HK-2 (cell line): ENCODE results near the gene ENC1.

Experiments used
- DNase-seq: peaks from one replicate; pipeline ENCODE4 v3.0.0-alpha.2; 2018; ENCODE audit not compliant: unreplicated experiment

Gene ENC1

GRCh38 chr5:74631081-74631953 is 9.2 kb downstream of the ENC1 start:
- no peak for DNase-seq

DNA sequence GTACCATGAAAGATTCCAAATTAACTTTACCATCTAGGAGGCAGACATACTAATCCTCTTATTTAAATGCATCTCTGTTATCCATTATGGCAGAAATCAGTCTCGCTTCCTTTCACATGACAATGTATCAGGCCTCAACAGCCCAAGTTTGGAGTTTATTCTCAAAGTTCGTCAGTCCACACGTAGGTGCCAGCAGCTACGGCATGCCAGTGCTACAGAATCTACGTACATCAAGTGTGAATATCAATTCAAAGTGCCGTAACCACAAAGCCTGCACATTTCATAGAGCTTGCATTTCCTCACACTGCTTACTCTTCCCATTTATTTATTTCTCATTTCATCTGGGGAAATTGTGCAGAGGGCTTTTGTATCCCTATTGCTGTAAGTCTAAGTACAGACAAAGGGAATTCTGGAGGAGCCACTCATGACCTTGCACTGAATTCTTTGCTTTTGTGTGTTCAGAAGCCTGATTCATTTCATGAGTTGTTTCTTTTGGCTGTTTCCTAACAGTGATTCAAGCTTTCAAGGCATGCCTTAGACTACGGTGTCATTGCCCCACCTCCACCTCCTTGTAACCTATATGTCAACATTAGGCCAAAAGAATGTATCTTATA is 10.0 kb downstream of the ENC1 start:
- no peak for DNase-seq

DNA sequence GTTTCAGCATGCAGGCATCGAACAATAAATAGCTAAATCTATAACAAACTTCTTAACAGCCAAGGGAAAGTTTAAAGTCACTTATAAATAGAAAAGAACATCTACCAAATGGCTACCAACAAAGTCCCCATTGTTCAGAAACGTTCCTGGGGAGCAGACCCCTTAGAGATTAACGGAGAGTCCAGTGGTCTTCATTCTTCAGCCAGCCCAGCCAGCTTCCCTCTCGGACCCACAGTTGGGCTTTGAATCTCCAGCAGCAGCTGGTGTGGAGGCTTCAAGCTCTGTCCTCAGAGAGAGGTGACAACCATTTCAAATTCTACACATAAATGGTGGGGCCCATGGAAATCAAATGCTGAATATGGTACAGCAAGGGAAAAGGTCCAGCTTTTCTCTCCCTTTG is 11.2 kb downstream of the ENC1 start:
- no peak for DNase-seq

GRCh38 chr5:74628359-74628758 is 12.2 kb downstream of the ENC1 start:
- DNase-seq: no peak

DNA sequence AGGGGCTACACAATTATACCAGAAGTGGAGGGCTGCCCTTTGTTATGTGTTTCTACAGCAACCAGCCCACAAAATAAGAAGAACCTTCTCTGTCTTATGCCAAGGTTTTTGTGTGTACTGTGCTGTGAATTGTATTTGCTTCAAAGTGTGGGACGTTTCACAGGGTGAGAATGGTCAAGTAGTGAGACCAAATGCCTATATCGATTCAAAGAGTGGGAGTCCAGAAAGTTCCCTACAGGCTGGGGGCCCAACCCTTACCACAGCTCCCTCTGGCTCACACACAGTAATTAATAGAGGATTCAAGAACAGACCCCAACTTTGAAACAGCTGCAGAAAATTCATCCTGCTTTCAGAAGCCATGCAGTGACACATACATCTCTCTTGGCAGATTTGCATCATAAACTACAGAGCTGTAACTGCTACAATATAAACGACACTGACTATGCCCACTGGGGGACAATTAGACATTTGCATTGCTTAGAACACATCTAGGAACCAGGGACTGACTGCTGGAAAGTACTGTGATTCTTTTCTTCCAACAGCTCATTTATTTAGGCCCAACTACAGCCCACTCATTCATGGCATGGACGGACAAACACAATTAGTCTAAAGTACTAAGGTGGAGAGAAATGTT is 12.8 kb downstream of the ENC1 start:
- DNase-seq: no peak

DNA sequence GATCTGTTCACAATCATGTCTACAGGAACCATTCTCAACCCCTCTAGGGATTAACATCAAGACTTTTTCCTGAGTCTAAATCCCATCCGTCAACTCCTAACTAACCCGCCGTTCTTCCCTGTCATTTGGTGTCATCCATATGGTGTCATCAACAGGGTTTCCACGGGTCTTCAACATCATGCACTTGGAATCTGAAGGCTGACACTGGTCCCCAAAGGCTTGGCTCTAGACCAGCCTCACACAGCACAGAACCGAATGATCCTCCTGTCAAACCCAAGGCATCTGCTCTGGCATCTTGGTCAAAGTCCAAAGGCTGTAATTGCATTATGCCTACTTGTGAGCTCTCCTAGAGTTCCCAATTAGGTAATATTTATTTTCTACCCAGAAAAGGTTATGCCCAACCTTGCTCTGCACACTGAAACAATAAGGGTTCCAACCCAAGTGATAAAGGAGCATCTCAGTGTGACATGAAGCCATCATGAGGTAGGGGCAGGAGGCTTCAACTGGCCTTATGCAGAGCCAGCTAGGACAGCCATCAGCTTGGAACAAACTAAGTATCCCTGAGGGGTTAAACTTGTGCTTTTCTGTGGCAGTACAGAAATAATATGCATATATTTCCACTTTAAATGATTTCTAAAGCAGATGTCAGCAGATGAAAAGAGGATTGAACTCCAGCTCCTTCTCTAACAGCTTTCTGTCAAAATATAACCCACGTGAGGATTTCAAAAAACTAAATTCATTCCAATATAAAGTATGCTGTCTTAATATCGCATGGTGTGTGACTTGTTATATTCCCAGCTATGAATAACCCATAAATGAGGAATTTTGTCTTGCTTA is 13.9 kb downstream of the ENC1 start:
- DNase-seq: no peak

- DNase-seq: no peak
Measured at GRCh38 chr5:74625742-74626241, 14.7 kb downstream of the ENC1 start.

DNA sequence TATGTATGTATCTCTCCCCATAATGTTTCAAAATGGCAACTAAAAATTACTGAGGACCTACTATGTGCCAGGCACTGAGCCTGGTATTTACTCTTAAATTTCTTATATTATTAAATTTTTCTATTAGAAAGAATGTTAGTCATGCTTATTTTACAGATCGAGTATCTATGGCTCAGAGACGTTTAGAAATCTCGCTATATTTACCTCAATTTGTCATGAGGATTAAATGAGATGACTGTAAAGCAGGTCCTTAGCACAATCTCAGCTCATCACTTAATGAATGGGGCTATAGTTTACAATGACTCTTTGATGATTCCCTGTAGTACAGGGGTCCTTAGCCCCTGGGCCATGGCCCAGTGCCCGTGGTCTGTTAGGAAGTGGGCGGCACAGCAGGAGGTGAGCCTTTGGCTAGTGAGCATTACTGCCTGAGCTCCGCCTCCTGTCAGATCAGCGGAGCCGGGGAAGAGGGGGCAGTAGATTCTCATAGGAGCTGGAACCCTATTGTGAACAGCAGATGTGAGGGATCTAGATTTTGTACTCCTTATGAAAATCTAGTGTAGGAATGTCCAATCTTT is 15.5 kb downstream of the ENC1 start:
- DNase-seq: no peak

DNA sequence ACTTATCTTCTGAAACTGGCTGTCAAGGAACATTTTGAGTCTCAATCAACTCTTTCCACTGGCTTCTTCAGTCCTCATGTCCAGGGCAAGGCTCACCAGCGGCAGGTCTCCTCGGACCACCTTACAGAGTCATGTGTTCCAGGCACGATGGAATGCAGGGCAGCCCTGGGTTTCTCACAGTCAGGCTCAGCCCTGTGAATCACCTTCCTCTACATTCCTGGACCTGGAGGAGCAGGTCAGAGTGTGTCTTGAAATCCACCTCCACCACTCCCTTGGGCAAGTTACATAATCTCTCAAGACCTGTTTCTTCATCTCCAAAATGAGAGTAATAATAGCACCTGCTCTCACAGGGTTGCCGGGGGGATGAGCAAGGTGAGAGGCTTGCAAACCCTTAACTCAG is 16.0 kb downstream of the ENC1 start:
- DNase-seq: no peak

- no peak for DNase-seq
Measured at GRCh38 chr5:74623748-74624408, 16.6 kb downstream of the ENC1 start.

GRCh38 chr5:74623006-74623611 is 17.4 kb downstream of the ENC1 start:
- DNase-seq: no peak

- no peak for DNase-seq
Measured at GRCh38 chr5:74622122-74622521, 18.4 kb downstream of the ENC1 start.

DNA sequence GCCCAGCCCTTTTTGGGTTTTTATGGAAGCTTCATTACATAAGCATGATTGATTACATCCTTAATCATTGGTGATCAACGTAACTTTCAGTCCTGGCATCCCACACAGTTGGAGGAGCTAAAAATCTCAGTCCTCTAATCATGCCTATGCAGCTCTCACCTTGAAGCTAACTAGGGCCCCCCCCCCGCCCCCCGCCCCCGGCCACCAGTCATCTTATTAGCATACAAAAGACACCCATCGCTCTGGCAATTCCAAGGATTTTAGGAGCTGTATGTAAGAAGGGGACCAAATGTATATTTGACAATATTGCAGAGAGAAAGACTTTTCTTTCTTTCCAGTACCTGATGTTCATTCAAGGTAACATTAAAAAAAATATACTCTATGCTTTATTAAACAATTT is 19.0 kb downstream of the ENC1 start:
- DNase-seq: no peak

- DNase-seq: no peak
Measured at GRCh38 chr5:74619308-74619707, 21.2 kb downstream of the ENC1 start.

GRCh38 chr5:74618106-74618505 is 22.4 kb downstream of the ENC1 start:
- DNase-seq: no peak

- DNase-seq: no peak
Measured at GRCh38 chr5:74617202-74617601, 23.3 kb downstream of the ENC1 start.

- no peak for DNase-seq
Measured at GRCh38 chr5:74616236-74617146, 24.0 kb downstream of the ENC1 start.

DNA sequence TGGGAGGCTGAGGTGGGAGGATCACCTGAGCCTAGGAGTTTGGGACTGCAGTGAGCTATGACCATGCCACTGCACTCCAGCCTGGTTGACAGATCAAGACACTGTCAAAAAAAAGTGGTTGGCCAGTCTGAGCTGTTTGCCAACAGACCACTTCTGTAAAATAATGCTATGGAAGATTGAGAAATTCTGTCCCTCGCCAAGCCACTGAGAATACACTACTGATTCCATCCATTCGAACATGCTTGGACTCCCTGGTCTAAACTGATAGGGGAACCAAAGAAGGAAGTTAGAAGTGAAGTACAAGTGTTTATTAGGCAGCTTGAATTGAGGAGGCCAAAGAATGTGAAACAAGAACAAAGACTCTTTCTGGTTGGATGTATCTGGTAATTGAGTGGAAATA is 27.2 kb downstream of the ENC1 start:
- DNase-seq: no peak

GRCh38 chr5:74612045-74612444 is 28.5 kb downstream of the ENC1 start:
- no peak for DNase-seq
